Measurements from ENCODE around the gene CNTN2. TPM values are rescaled to one million over a fixed set of nuclear protein-coding genes. Genes with fewer than 3 reads are reported as not detected.

Gene CNTN2
- total RNA-seq, 2 donors from 2014 or later, result 0.24 to 1.1 TPM

- intact Hi-C loops (cut with DNase I), result no loop called here
- ATAC-seq (no peak), DNase-seq (no peak)
Measured at GRCh38 chr1:205095422-205095821, 52.4 kb downstream of the CNTN2 start.

- intact Hi-C loops (cut with DNase I), result no loop called here
- DNase-seq (no peak), ATAC-seq (no peak)
Measured at GRCh38 chr1:205098242-205098641, 55.2 kb downstream of the CNTN2 start.

- intact Hi-C loops (cut with DNase I), result no loop called here
- no peak for DNase-seq
- ATAC-seq, result no peak
Measured at GRCh38 chr1:205102404-205102803, 59.4 kb downstream of the CNTN2 start.

GRCh38 chr1:205107327-205107726, 64.3 kb downstream of the CNTN2 start:
- intact Hi-C loops (cut with DNase I), result no loop called here
- DNase-seq (no peak), ATAC-seq (no peak)

- intact Hi-C loops (cut with DNase I), result no loop called here
- DNase-seq (no peak), ATAC-seq (no peak)
Measured at GRCh38 chr1:205108464-205108863, 65.5 kb downstream of the CNTN2 start.

GRCh38 chr1:205109269-205109668, 66.3 kb downstream of the CNTN2 start:
- DNase-seq, result no peak
- intact Hi-C loops (cut with DNase I), result no loop called here
- no peak for ATAC-seq

- intact Hi-C loops (cut with DNase I), result no loop called here
- ATAC-seq (no peak), DNase-seq (no peak)
Measured at GRCh38 chr1:205109711-205110110, 66.7 kb downstream of the CNTN2 start.

GRCh38 chr1:205111354-205111753, 68.3 kb downstream of the CNTN2 start:
- ATAC-seq, result no peak
- no peak for DNase-seq
- intact Hi-C loops (cut with DNase I), result no loop called here

GRCh38 chr1:205118752-205119151, 75.7 kb downstream of the CNTN2 start:
- DNase-seq (no peak), ATAC-seq (no peak)
- intact Hi-C loops (cut with DNase I), result no loop called here

GRCh38 chr1:205121660-205122488, 78.9 kb downstream of the CNTN2 start, which contains the start of gene RBBP5:
RBBP5 (minus strand) TSS chr1:205121978; CDS start chr1:205121873, 105 bp downstream.
- ATAC-seq (peak; percentile 99), DNase-seq (peak; percentile 93)
- intact Hi-C loops (cut with DNase I), result loop anchor here in 1 of 2 donors (5.0 kb wide), 1 partner anchor 135 kb away; no protein-coding TSS in a partner anchor

GRCh38 chr1:205122489-205122882, 79.5 kb downstream of the CNTN2 start:
- intact Hi-C loops (cut with DNase I), result loop anchor here in 1 of 2 donors (5.0 kb wide), 1 partner anchor 135 kb away; no protein-coding TSS in a partner anchor
- DNase-seq (no peak), ATAC-seq (peak; percentile 6 to 14)

GRCh38 chr1:205124726-205125125, 81.7 kb downstream of the CNTN2 start:
- ATAC-seq (no peak), DNase-seq (no peak)
- intact Hi-C loops (cut with DNase I), result loop anchor here in 1 of 2 donors (5.0 kb wide), 1 partner anchor 133 kb away; no protein-coding TSS in a partner anchor

GRCh38 chr1:205127646-205128045, 84.6 kb downstream of the CNTN2 start:
- ATAC-seq, result no peak
- no peak for DNase-seq
- intact Hi-C loops (cut with DNase I), result no loop called here

Other genes with a start within 250 kb of the CNTN2 start
- gene NFASC, start 172.3 kb upstream of the CNTN2 start, total RNA-seq, result 10 to 100 TPM; 40.6 to 57.7 TPM
- 1 to 10 TPM; 1.8 to 4.0 TPM for gene TMEM81, start 41.2 kb downstream of the CNTN2 start, total RNA-seq
- gene RBBP5, start 78.8 kb downstream of the CNTN2 start, total RNA-seq, result 10 to 100 TPM in 1 of 2 donors, 1 to 10 TPM in 1; 10.0 to 11.0 TPM
- gene DSTYK, start 168.5 kb downstream of the CNTN2 start, total RNA-seq, result 1 to 10 TPM; 8.1 to 8.2 TPM
- gene TMCC2, start 184.7 kb downstream of the CNTN2 start, total RNA-seq, result 10 to 100 TPM in 1 of 2 donors, 1 to 10 TPM in 1; 7.3 to 11.9 TPM

Data from left cardiac atrium (tissue), 4 donors.